ENCODE measurements around the gene EAF1.

The EAF1 gene

DNA sequence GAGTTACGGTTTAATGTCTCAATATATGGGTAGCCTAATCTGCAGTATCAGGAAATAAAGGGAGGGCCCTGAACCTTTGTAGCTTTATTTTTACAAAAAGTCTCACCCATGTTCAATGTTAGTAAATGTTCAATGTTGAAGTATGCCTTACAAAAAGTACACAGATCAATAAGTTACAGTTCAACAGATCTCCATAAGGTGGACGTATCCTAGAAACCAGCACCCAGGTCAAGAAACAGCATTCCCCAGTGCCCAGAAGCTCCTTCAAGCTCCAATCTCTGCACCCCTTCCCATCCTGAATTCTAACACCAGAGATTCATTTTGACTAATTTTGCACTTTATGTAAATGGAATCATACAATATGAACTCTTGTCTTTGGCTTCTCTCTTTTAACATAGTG is 62.8 kb downstream of the EAF1 start:
- in situ Hi-C loops (cut with HindIII; ENCODE audit: low pct_ligation_motif_present, low sequenced_read_pairs) = no loop called here
- Histone ChIP-seq H3K27ac (no peak overlapping the region), H3K36me3 (replicated peaks) (no peaks in the 10 kb centered on the region), H3K27me3 (replicated peaks) (no peaks in the 10 kb centered on the region), H3K4me3 (ENCODE audit: low read depth, low read length) (no peak overlapping the region)
- DNase-seq = no peak
- TF ChIP-seq, protein P1, sequence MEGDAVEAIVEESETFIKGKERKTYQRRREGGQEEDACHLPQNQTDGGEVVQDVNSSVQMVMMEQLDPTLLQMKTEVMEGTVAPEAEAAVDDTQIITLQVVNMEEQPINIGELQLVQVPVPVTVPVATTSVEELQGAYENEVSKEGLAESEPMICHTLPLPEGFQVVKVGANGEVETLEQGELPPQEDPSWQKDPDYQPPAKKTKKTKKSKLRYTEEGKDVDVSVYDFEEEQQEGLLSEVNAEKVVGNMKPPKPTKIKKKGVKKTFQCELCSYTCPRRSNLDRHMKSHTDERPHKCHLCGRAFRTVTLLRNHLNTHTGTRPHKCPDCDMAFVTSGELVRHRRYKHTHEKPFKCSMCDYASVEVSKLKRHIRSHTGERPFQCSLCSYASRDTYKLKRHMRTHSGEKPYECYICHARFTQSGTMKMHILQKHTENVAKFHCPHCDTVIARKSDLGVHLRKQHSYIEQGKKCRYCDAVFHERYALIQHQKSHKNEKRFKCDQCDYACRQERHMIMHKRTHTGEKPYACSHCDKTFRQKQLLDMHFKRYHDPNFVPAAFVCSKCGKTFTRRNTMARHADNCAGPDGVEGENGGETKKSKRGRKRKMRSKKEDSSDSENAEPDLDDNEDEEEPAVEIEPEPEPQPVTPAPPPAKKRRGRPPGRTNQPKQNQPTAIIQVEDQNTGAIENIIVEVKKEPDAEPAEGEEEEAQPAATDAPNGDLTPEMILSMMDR (IDR thresholded peaks at IDR 0.05; ENCODE audit: low read depth, low read length, missing control alignments) = no peak

DNA sequence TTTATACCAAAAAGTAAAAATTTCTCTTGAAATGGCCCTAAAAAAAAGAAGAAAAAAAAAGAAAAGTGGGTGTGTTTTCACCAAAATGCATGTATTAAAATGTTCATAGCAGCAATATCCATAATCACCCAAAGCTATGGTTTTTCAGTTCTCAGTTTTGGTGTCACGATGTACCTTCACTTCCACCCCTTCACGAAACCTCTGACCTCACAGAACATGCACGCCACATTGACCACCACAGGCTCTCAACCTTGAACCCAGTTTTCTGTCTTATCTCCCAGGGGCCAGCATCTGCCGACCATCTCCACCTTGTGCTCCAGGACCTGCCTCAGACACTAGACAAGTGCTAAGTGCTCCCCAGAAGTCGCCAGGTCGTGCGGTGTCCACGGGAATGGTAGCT is 63.7 kb downstream of the EAF1 start:
- no peaks in the 10 kb centered on the region for H3K36me3 ChIP-seq (replicated peaks)
- in situ Hi-C loops (cut with HindIII; ENCODE audit: low pct_ligation_motif_present, low sequenced_read_pairs) = no loop called here
- no peaks in the 10 kb centered on the region for H3K27me3 ChIP-seq (replicated peaks)
- no peak for DNase-seq
- TF ChIP-seq, protein P1 (IDR thresholded peaks at IDR 0.05; ENCODE audit: low read depth, low read length, missing control alignments) = no peak
- no peak overlapping the region for H3K27ac ChIP-seq
- no peak overlapping the region for H3K4me3 ChIP-seq (ENCODE audit: low read depth, low read length)
